Smooth muscle cell (in vitro differentiated cells): ENCODE results near the gene CFAP70. TPM values are rescaled to one million over a fixed set of nuclear protein-coding genes. Genes with fewer than 3 reads are reported as not detected.

ENCODE experiments used
- DNase-seq: peaks from one replicate; lab custom pipeline; 2025; ENCODE audit not compliant: unreplicated experiment; lab: John Stamatoyannopoulos, UW
- H2AFZ ChIP-seq: fragments of 200-600 bp; sonication (generic); 2 replicates; pipeline ENCODE4 v1.6.0; 2016; ENCODE audit warnings: antibody characterized with exemption, low read depth, mild to moderate bottlenecking
- H3F3A ChIP-seq: fragments of 200-600 bp; sonication (generic); 2 replicates; pipeline ENCODE4 v1.6.0; 2017; ENCODE audit warnings: antibody characterized with exemption, low read depth
- H3K27ac ChIP-seq: fragments of 200-600 bp; sonication (generic); 2 replicates; pipeline ENCODE4 v1.5.1; 2016; ENCODE audit warnings: low read depth, mild to moderate bottlenecking
- H3K27me3 ChIP-seq: fragments of 200-600 bp; sonication (generic); 2 replicates; pipeline ENCODE4 v1.6.1; 2016; ENCODE audit warnings: low read depth, mild to moderate bottlenecking
- H3K36me3 ChIP-seq: fragments of 200-600 bp; sonication (generic); 2 replicates; pipeline ENCODE4 v1.5.1; 2016; ENCODE audit warnings: low read depth
- H3K4me1 ChIP-seq: fragments of 200-600 bp; sonication (generic); 2 replicates; pipeline ENCODE4 v1.5.1; 2016; ENCODE audit warnings: low read depth
- H3K4me2 ChIP-seq: fragments of 200-600 bp; sonication (generic); 2 replicates; pipeline ENCODE4 v1.6.0; 2016; ENCODE audit warnings: mild to moderate bottlenecking
- H3K4me3 ChIP-seq: fragments of 200-600 bp; sonication (generic); 2 replicates; pipeline ENCODE4 v1.5.1; 2016; ENCODE audit warnings: mild to moderate bottlenecking
- H3K79me2 ChIP-seq: fragments of 200-600 bp; sonication (generic); 2 replicates; pipeline ENCODE4 v1.6.0; 2016; ENCODE audit warnings: low read depth, mild to moderate bottlenecking
- H3K9ac ChIP-seq: fragments of 200-600 bp; sonication (generic); 2 replicates; pipeline ENCODE4 v1.6.0; 2016; ENCODE audit warnings: low read depth
- H3K9me3 ChIP-seq: fragments of 200-600 bp; sonication (generic); replicated peaks from 2 replicates; pipeline ENCODE4 v1.5.1; 2016; ENCODE audit warnings: low read depth
- H4K20me1 ChIP-seq: fragments of 200-600 bp; sonication (generic); 2 replicates; pipeline ENCODE4 v1.6.0; 2016; ENCODE audit warnings: low read depth
- CTCF ChIP-seq: fragments of 200-600 bp; sonication (generic); IDR thresholded peaks from 2 replicates; pipeline ENCODE4 v1.5.1; 2017; ENCODE audit warnings: borderline replicate concordance, mild to moderate bottlenecking, antibody characterized with exemption; ENCODE audit not compliant: insufficient read depth, poor library complexity, severe bottlenecking
- WGBS: methylation state at CpG from one replicate; pipeline ENCODE4 v1.1.7; 2016; ENCODE audit warnings: low lambda C conversion rate; 5-methylcytosine and 5-hydroxymethylcytosine counted together
- polyA plus RNA-seq: library from polyadenylated mRNA; unstranded; fragments of >200 nt; fragmentation: Nextera tagmentation; extraction: Ambion mirVana; gene quantifications from 2 replicates; pipeline ENCODE4 v1.2.1, GENCODE V29; 2016
- total RNA-seq: library from RNA; depleted of rRNA; stranded (reverse); fragments of >200 nt; gene quantifications from 2 replicates; pipeline ENCODE4 v1.2.3, GENCODE V29; 2014

Gene CFAP70
- total and polyA plus RNA-seq, 2 experiments from 2014 or later, result 0.08 to 0.22 TPM

GRCh38 chr10:73289958-73290357 is 68.7 kb downstream of the CFAP70 start:
- TF ChIP-seq CTCF, result no peak
- Histone ChIP-seq H3F3A (no peaks in the 10 kb centered on the region), H3K4me3 (no peak overlapping the region), H3K9ac (no peak overlapping the region), H3K4me2 (no peak overlapping the region), H3K27ac (no peak overlapping the region), H3K79me2 (no peaks in the 10 kb centered on the region), H3K4me1 (no peaks in the 10 kb centered on the region), H3K9me3 (no peaks in the 10 kb centered on the region), H3K27me3 (peaks cover 5% of the 10 kb centered on the region), H4K20me1 (no peaks in the 10 kb centered on the region), H2AFZ (no peak overlapping the region), H3K36me3 (no peaks in the 10 kb centered on the region)
- 98% methylated on average over 1 of the region's 1 CpG for WGBS
- DNase-seq, result no peak

- no peaks in the 10 kb centered on the region for H3K36me3 ChIP-seq
- no peaks in the 10 kb centered on the region for H3K27me3 ChIP-seq
- H3K79me2 ChIP-seq, result no peaks in the 10 kb centered on the region
- H3F3A ChIP-seq, result no peaks in the 10 kb centered on the region
- H2AFZ ChIP-seq, result no peak overlapping the region
- no peaks in the 10 kb centered on the region for H4K20me1 ChIP-seq
- no peak overlapping the region for H3K4me3 ChIP-seq
- no peak overlapping the region for H3K9ac ChIP-seq
- WGBS, result 74% methylated on average over 1 of the region's 1 CpG
- TF ChIP-seq CTCF, result no peak
- H3K4me2 ChIP-seq, result no peak overlapping the region
- H3K9me3 ChIP-seq, result no peaks in the 10 kb centered on the region
- H3K4me1 ChIP-seq, result no peaks in the 10 kb centered on the region
- no peak for DNase-seq
- H3K27ac ChIP-seq, result no peak overlapping the region
These were observed 71.2 kb downstream of the CFAP70 start for GRCh38 chr10:73287441-73287840.

- H3F3A ChIP-seq, result no peaks in the 10 kb centered on the region
- no peak for TF ChIP-seq CTCF
- H3K4me2 ChIP-seq, result no peak overlapping the region
- 85% methylated on average over 3 of the region's 3 CpGs for WGBS
- no peaks in the 10 kb centered on the region for H3K36me3 ChIP-seq
- no peaks in the 10 kb centered on the region for H3K79me2 ChIP-seq
- H3K9me3 ChIP-seq, result no peaks in the 10 kb centered on the region
- no peaks in the 10 kb centered on the region for H3K27me3 ChIP-seq
- H4K20me1 ChIP-seq, result no peaks in the 10 kb centered on the region
- H2AFZ ChIP-seq, result no peak overlapping the region
- no peak overlapping the region for H3K9ac ChIP-seq
- H3K4me1 ChIP-seq, result no peaks in the 10 kb centered on the region
- DNase-seq, result no peak
- H3K4me3 ChIP-seq, result no peak overlapping the region
- no peak overlapping the region for H3K27ac ChIP-seq
These were observed 77.6 kb downstream of the CFAP70 start for GRCh38 chr10:73281097-73281496.

- WGBS, result 86% methylated on average over 2 of the region's 2 CpGs
- H2AFZ ChIP-seq, result no peak overlapping the region
- H3K9me3 ChIP-seq, result no peaks in the 10 kb centered on the region
- no peaks in the 10 kb centered on the region for H3F3A ChIP-seq
- H3K27me3 ChIP-seq, result peaks cover under 1% of the 10 kb centered on the region
- no peak overlapping the region for H3K4me3 ChIP-seq
- no peak overlapping the region for H3K4me2 ChIP-seq
- DNase-seq, result no peak
- H3K27ac ChIP-seq, result no peak overlapping the region
- TF ChIP-seq CTCF, result no peak
- no peak overlapping the region for H3K9ac ChIP-seq
- H3K79me2 ChIP-seq, result no peaks in the 10 kb centered on the region
- H3K4me1 ChIP-seq, result no peaks in the 10 kb centered on the region
- H3K36me3 ChIP-seq, result no peaks in the 10 kb centered on the region
- H4K20me1 ChIP-seq, result no peaks in the 10 kb centered on the region
These were observed 94.2 kb downstream of the CFAP70 start for GRCh38 chr10:73264423-73264822.
